ENCODE results near the gene BANP.
"Not testable (repeated sequence)": the region's sequence is repeated elsewhere in the genome, so short reads cannot be mapped to it uniquely, and the experiment has no call there.

The BANP gene

GRCh38 chr16:88016386-88016785 is 65.2 kb downstream of the BANP start:
- DNase-seq, result not testable (repeated sequence)

GRCh38 chr16:88016964-88017363 is 65.7 kb downstream of the BANP start:
- DNase-seq, result no peak

- DNase-seq, result no peak
Measured at GRCh38 chr16:88017587-88018101, 66.4 kb downstream of the BANP start.

GRCh38 chr16:88018382-88018781 is 67.1 kb downstream of the BANP start:
- not testable (repeated sequence) for DNase-seq

GRCh38 chr16:88019041-88019820 is 68.0 kb downstream of the BANP start:
- not testable (repeated sequence) for DNase-seq

- no peak for DNase-seq
Measured at GRCh38 chr16:88019821-88020515, 68.7 kb downstream of the BANP start.

- no peak for DNase-seq
Measured at GRCh38 chr16:88020516-88020885, 69.3 kb downstream of the BANP start.

- not testable (repeated sequence) for DNase-seq
Measured at GRCh38 chr16:88021041-88021970, 70.1 kb downstream of the BANP start.

GRCh38 chr16:88022076-88023042 is 71.1 kb downstream of the BANP start:
- no peak for DNase-seq

- no peak for DNase-seq
Measured at GRCh38 chr16:88023366-88023765, 72.1 kb downstream of the BANP start.

- no peak for DNase-seq
Measured at GRCh38 chr16:88023786-88024185, 72.6 kb downstream of the BANP start.

- not testable (repeated sequence) for DNase-seq
Measured at GRCh38 chr16:88024491-88025085, 73.4 kb downstream of the BANP start.

- DNase-seq, result not testable (repeated sequence)
Measured at GRCh38 chr16:88025086-88025492, 73.9 kb downstream of the BANP start.

- not testable (repeated sequence) for DNase-seq
Measured at GRCh38 chr16:88025828-88026555, 74.8 kb downstream of the BANP start.

GRCh38 chr16:88026964-88027938 is 76.0 kb downstream of the BANP start:
- no peak for DNase-seq

GRCh38 chr16:88028177-88028930 is 77.1 kb downstream of the BANP start:
- not testable (repeated sequence) for DNase-seq

- no peak for DNase-seq
Measured at GRCh38 chr16:88030498-88030897, 79.3 kb downstream of the BANP start.

GRCh38 chr16:88030961-88031360 is 79.7 kb downstream of the BANP start:
- DNase-seq, result not testable (repeated sequence)
